T-helper 1 cell treated with Interleukin-12 subunit alpha and Interleukin-12 subunit beta and Interleukin-4 antibody, amounts not matched to agents 30 μg/mL and 1 μg/mL, for 36 hours (primary cell): ENCODE data around the gene NXPH1.

ENCODE experiments used
- H3K27ac Mint-ChIP-seq: one replicate; pipeline ENCODE4 v1.8.0; 2021; ENCODE audit warnings: mild to moderate bottlenecking, mixed read lengths
- H3K27me3 Mint-ChIP-seq: one replicate; pipeline ENCODE4 v1.8.0; 2021; ENCODE audit warnings: low read depth, mixed read lengths
- H3K36me3 Mint-ChIP-seq: one replicate; pipeline ENCODE4 v1.8.0; 2021; ENCODE audit warnings: low read depth, mixed read lengths
- H3K4me1 Mint-ChIP-seq: one replicate; pipeline ENCODE4 v1.8.0; 2021; ENCODE audit warnings: low read depth, mixed read lengths
- H3K4me3 Mint-ChIP-seq: one replicate; pipeline ENCODE4 v1.8.0; 2021; ENCODE audit warnings: mild to moderate bottlenecking, moderate library complexity, mixed read lengths
- H3K9me3 Mint-ChIP-seq: one replicate; pipeline ENCODE4 v1.8.0; 2021; ENCODE audit warnings: mixed read lengths

NXPH1 gene

GRCh38 chr7:8444468-8444769 lies 11.0 kb downstream of the NXPH1 start:
- Mint-ChIP-seq H3K27ac (peak overlapping the region; percentile 43), H3K27me3 (peaks cover 58% of the 10 kb centered on the region), H3K36me3 (peaks cover 4% of the 10 kb centered on the region), H3K4me3 (no peak overlapping the region), H3K4me1 (peaks cover 6% of the 10 kb centered on the region), H3K9me3 (peaks cover 9% of the 10 kb centered on the region)

- Mint-ChIP-seq H3K4me1 (no peaks in the 10 kb centered on the region), H3K9me3 (no peaks in the 10 kb centered on the region), H3K4me3 (no peak overlapping the region), H3K27ac (no peak overlapping the region), H3K36me3 (no peaks in the 10 kb centered on the region), H3K27me3 (no peaks in the 10 kb centered on the region)
These were observed 20.1 kb downstream of the NXPH1 start for GRCh38 chr7:8453535-8453934.

- Mint-ChIP-seq H3K36me3 (no peaks in the 10 kb centered on the region), H3K9me3 (no peaks in the 10 kb centered on the region), H3K4me1 (no peaks in the 10 kb centered on the region), H3K4me3 (no peak overlapping the region), H3K27me3 (no peaks in the 10 kb centered on the region), H3K27ac (no peak overlapping the region)
These were observed 22.0 kb downstream of the NXPH1 start for GRCh38 chr7:8455426-8455825.

GRCh38 chr7:8462309-8462708 lies 28.9 kb downstream of the NXPH1 start:
- no peaks in the 10 kb centered on the region for H3K36me3 Mint-ChIP-seq
- H3K27ac Mint-ChIP-seq: no peak overlapping the region
- no peaks in the 10 kb centered on the region for H3K27me3 Mint-ChIP-seq
- no peaks in the 10 kb centered on the region for H3K4me1 Mint-ChIP-seq
- H3K4me3 Mint-ChIP-seq: no peak overlapping the region
- H3K9me3 Mint-ChIP-seq: no peaks in the 10 kb centered on the region

GRCh38 chr7:8465338-8465737 lies 31.9 kb downstream of the NXPH1 start:
- H3K9me3 Mint-ChIP-seq: no peaks in the 10 kb centered on the region
- H3K27me3 Mint-ChIP-seq: no peaks in the 10 kb centered on the region
- no peaks in the 10 kb centered on the region for H3K4me1 Mint-ChIP-seq

GRCh38 chr7:8480527-8480926 lies 47.1 kb downstream of the NXPH1 start:
- no peak overlapping the region for H3K4me3 Mint-ChIP-seq
- no peak overlapping the region for H3K27ac Mint-ChIP-seq
- H3K4me1 Mint-ChIP-seq: no peaks in the 10 kb centered on the region
- H3K9me3 Mint-ChIP-seq: no peaks in the 10 kb centered on the region
- no peaks in the 10 kb centered on the region for H3K27me3 Mint-ChIP-seq
- H3K36me3 Mint-ChIP-seq: no peaks in the 10 kb centered on the region

More at GRCh38 chr7:8465338-8465737, 31.9 kb downstream of the NXPH1 start:
- no peaks in the 10 kb centered on the region for H3K36me3 Mint-ChIP-seq
- H3K4me3 Mint-ChIP-seq: no peak overlapping the region
- H3K27ac Mint-ChIP-seq: no peak overlapping the region

GRCh38 chr7:8481096-8481495 lies 47.7 kb downstream of the NXPH1 start:
- Mint-ChIP-seq H3K4me1 (no peaks in the 10 kb centered on the region), H3K9me3 (no peaks in the 10 kb centered on the region), H3K27ac (no peak overlapping the region), H3K27me3 (no peaks in the 10 kb centered on the region), H3K4me3 (no peak overlapping the region), H3K36me3 (no peaks in the 10 kb centered on the region)

- Mint-ChIP-seq H3K27me3 (no peaks in the 10 kb centered on the region), H3K4me3 (no peak overlapping the region)
These were observed 48.5 kb downstream of the NXPH1 start for GRCh38 chr7:8481752-8482446.

GRCh38 chr7:8490391-8491045 lies 57.1 kb downstream of the NXPH1 start:
- H3K27ac Mint-ChIP-seq: no peak overlapping the region
- H3K4me3 Mint-ChIP-seq: no peak overlapping the region
- H3K4me1 Mint-ChIP-seq: no peaks in the 10 kb centered on the region
- no peaks in the 10 kb centered on the region for H3K36me3 Mint-ChIP-seq
- H3K9me3 Mint-ChIP-seq: no peaks in the 10 kb centered on the region
- no peaks in the 10 kb centered on the region for H3K27me3 Mint-ChIP-seq

More at GRCh38 chr7:8481752-8482446, 48.5 kb downstream of the NXPH1 start:
- Mint-ChIP-seq H3K27ac (no peak overlapping the region), H3K36me3 (no peaks in the 10 kb centered on the region), H3K9me3 (no peaks in the 10 kb centered on the region), H3K4me1 (no peaks in the 10 kb centered on the region)

GRCh38 chr7:8491106-8491505 lies 57.7 kb downstream of the NXPH1 start:
- Mint-ChIP-seq H3K4me3 (no peak overlapping the region), H3K27ac (no peak overlapping the region), H3K27me3 (no peaks in the 10 kb centered on the region), H3K4me1 (no peaks in the 10 kb centered on the region), H3K9me3 (no peaks in the 10 kb centered on the region), H3K36me3 (no peaks in the 10 kb centered on the region)

- no peak overlapping the region for H3K27ac Mint-ChIP-seq
- no peaks in the 10 kb centered on the region for H3K27me3 Mint-ChIP-seq
- no peak overlapping the region for H3K4me3 Mint-ChIP-seq
- H3K4me1 Mint-ChIP-seq: no peaks in the 10 kb centered on the region
- H3K36me3 Mint-ChIP-seq: no peaks in the 10 kb centered on the region
- H3K9me3 Mint-ChIP-seq: no peaks in the 10 kb centered on the region
These were observed 58.4 kb downstream of the NXPH1 start for GRCh38 chr7:8491544-8492489.

- Mint-ChIP-seq H3K27ac (no peak overlapping the region), H3K27me3 (no peaks in the 10 kb centered on the region), H3K9me3 (no peaks in the 10 kb centered on the region), H3K4me3 (no peak overlapping the region), H3K36me3 (no peaks in the 10 kb centered on the region), H3K4me1 (no peaks in the 10 kb centered on the region)
These were observed 65.7 kb downstream of the NXPH1 start for GRCh38 chr7:8499128-8499527.

GRCh38 chr7:8500286-8500685 lies 66.9 kb downstream of the NXPH1 start:
- H3K4me3 Mint-ChIP-seq: no peak overlapping the region
- no peaks in the 10 kb centered on the region for H3K36me3 Mint-ChIP-seq
- no peaks in the 10 kb centered on the region for H3K27me3 Mint-ChIP-seq

GRCh38 chr7:8507566-8507965 lies 74.2 kb downstream of the NXPH1 start:
- no peak overlapping the region for H3K27ac Mint-ChIP-seq
- no peaks in the 10 kb centered on the region for H3K27me3 Mint-ChIP-seq
- no peaks in the 10 kb centered on the region for H3K9me3 Mint-ChIP-seq
- no peaks in the 10 kb centered on the region for H3K4me1 Mint-ChIP-seq
- no peak overlapping the region for H3K4me3 Mint-ChIP-seq
- no peaks in the 10 kb centered on the region for H3K36me3 Mint-ChIP-seq

More at GRCh38 chr7:8500286-8500685, 66.9 kb downstream of the NXPH1 start:
- Mint-ChIP-seq H3K27ac (no peak overlapping the region), H3K9me3 (no peaks in the 10 kb centered on the region), H3K4me1 (no peaks in the 10 kb centered on the region)

GRCh38 chr7:8509621-8510020 lies 76.2 kb downstream of the NXPH1 start:
- Mint-ChIP-seq H3K4me1 (no peaks in the 10 kb centered on the region), H3K27me3 (no peaks in the 10 kb centered on the region), H3K9me3 (no peaks in the 10 kb centered on the region), H3K27ac (no peak overlapping the region), H3K36me3 (no peaks in the 10 kb centered on the region), H3K4me3 (no peak overlapping the region)
